Medulla oblongata (tissue), 1 donor: ENCODE results near the gene PDGFC.

Experiments
- DNase-seq: peaks from one replicate; pipeline ENCODE4 v3.0.0-alpha.2; 2015; ENCODE audit errors: extremely low spot score

The PDGFC gene

DNA sequence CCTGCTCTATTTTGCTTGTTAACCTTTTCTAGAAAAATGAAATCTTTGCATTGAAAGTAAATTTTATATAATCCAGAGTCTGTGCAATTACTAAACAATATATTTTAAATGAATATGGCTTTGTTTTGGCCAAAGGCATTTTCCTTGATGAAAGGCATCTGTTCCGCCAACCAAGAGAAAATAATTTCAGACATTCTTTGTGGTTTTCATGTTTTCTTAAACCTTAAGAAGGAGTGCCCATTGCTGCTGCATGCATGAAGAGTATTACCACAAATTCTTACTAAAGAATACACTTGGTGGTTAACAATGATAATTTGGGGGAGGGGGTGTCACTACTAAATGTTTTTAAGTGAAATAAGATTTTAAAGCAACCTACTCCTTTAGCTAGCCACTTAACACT, 2.7 kb upstream of the PDGFC start:
- no peak for DNase-seq

DNA sequence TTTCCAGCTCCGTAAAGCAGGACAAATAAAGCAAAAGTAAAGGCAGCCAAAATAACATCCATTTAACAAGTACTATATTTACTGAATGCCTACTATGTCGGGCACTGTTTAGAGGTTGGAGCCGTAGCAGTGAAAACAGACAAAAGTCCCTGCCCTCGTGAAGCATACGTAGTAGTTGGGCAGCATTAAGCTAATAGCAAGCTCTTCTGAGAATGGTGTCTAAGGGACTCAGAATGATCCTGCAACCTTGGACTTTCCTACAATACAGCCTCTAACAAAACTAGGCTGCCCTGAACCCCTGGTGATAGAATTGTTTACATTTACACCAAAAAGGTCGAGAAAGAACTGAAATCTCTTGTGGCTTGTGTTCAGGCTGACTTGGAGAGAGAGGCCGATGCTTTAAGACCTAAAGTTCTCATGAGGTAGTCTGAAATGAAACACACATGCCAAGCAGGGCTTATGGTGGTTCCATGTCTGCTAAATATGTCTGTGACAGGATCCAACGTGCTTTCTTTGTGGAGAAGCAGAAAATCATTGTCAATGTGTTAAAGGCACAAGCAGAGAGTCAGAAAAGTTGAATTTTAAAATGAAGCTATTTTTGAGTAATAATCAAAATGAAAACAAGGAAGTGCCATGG, 898 bp upstream of the PDGFC start:
- peak; percentile 68 for DNase-seq

DNA sequence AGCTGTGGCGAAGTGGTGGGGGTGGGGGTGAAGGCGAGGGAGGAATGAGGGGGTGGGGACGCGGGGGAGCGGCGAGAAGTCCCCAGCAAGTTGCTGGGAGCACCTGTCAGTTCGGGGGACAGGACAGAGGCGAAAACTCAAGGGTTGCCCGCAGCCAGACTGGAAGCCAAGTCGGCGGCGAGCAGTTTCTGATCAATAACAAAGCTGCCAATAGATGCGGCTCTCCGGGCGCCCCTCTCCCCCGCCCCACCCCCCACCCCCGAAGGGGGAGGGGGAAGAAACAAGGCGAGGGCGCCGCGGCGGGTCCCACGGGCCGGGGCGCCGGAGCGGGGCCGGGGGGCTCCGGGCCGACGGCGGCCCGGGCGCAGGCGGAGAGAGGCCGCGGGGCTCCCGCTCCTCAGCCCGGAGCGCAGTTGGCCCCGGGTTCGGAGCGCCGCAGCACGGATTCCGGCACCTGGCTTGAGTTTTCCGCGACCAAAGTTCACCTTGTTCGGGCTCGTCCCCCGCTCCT, 379 bp downstream of the PDGFC start:
- DNase-seq, result no peak

DNA sequence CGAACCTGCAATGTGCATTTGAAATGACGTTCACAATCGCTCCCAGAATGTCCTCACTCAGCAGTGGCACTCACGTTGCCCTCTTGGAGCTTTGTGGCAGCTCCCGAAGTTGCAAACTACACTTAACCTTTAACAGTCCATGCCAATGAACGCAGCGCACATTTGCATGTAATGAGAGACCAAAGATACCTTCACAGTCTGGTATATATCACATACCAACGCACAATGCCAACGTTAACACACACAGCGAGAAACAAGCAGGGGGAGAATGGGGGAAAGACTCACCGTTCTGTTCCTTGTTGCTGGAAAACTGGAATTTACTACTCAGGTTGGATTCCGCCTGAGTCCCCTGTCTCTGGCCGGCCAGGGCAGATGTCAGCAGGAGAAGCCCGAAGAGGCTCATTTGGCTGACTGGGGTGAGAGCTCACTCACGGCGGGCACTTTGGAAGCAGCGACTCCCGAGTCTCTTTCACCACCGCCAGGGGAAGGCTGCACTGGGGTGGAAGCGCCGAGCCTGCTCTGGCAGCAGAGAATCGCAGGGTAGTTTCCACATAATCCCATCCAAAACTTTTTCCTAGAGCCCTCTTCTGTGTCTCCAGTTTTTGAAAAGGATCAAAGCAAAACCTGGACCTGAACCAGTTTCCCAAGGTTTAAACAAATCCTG, 966 bp downstream of the PDGFC start:
- DNase-seq, result peak; percentile 66

DNA sequence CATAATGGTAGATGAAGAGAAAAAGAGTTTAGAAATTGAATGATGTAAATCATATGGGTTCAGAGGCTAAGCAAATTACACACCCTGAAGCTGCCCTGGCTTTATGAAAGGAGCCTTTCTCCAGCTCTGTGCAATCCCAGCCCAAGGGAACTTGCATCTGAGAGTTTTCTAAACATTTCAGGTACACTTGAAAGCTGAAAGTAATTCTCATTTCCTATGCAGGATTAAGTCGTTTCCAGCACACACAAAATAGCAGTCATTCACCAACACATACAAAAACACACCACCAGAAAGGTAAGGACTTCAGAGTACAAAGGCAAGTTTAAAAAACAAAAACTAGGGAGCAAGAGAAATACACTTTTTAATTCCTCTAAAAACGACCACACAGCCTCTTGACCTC, 1.7 kb downstream of the PDGFC start:
- no peak for DNase-seq

- DNase-seq, result no peak
Measured at GRCh38 chr4:156969101-156969500, 2.5 kb downstream of the PDGFC start.

DNA sequence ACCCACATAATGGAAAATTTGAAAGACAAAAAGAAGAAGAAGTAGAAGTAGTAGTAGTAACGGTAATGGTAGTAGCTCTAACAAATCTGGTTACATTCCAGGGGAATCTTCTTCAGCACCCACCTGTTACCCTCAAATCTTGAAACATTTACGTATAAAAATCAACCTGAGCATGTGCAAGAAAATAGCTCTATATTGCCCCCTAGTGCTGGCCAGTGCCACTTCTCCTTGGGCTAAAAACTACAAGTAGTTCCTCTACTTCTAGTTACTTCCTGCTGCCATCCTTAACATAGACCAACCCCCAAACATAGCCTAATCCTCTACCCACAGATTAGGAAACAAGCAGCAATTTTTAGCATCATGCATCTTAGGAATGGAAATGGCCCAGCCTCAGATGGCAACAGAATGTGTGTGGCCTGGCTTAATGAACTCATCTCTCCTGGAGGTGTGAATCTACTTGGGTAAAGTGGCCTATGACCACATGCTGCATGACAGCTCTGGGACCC, 3.1 kb downstream of the PDGFC start:
- DNase-seq, result peak; percentile 82

DNA sequence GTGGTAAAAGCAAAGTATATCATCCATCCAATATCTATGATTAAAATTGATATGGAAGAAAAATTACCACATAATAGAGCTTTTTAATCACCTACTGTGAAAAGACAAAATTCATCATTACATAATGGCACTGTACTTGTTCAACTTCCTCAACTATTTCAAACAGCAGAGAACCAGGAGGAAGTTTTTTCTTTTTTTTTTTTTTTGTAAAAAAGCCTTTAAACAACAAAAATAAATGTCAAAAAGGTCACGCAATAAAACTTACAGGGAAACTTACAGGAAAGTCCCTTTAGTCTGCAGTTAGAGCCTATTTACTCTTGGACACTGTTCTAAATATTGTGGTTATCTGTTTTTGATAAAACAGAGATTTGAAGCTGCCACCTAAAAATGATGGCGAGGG, 4.8 kb downstream of the PDGFC start:
- no peak for DNase-seq

DNA sequence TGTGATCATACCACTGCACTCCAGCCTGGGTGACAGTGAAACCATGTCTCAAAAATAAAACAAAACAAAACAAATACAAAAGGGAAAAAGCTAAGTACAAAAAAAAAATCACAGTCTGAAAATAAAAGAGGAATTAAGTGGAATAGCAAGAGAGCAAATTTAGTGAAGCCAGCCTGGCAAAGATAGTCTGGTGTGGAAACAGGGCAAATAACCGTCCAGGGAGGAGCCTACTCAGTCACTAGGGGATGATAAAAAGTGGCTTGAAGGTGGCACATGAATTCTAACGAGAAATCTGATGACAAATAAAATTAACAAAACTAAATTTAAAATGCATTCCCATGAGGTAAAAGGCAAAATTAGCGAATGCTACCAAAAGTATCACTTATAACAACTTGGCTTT, 8.2 kb downstream of the PDGFC start:
- no peak for DNase-seq

- no peak for DNase-seq
Measured at GRCh38 chr4:156962528-156962974, 9.0 kb downstream of the PDGFC start.

DNA sequence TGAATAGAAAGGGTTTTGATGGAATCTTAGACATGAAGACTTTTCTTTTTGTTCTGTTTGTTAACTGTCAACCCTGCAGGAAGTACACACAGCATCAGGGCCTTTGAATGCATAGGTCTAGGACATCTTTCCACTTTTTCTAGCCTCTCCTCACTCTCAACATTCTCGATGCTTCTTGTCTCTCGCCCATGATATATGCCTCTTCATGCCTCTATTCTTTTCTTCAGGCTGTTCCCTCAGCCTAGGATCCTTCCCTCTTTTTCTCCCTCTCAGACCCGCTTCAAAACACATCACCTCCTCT, 9.6 kb downstream of the PDGFC start:
- no peak for DNase-seq

DNA sequence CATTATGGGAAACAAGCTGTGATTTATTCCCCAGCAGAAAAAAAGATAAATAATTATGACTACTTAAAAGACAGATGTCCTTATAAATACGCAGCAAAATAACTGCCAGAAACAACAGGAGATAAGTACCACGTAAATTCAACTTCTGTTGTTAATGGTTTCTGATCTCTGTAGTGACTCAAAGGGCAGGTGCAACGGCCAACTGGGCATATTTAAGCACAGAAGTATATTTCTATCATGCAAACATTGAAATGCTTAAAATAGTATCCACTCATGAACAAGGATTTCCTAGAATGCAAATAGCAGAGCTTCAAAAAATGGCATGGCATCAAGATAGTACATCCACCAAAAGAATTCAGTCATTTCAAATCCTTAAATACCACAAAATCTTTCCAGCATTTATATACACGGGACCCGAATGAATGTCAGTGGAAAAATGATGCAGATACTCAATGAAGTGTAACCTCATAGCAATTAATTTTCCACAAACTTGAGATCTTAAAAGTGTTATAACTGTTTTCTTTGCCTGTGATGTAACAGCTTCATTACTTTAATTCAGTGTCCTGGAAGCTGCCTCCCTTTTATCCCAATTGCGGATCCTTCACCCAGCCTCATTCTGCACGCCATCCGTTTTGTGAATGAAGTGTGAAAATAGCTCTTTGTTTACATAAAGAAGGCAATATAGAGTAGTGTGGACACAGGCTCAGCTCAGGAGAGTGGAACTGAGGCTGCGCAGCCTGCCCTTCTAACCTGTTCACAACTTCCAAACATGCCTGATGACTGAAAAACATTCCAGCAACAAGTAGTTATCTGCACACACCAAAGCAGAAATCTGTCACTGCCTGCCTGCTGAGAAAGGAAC, 10.2 kb downstream of the PDGFC start:
- DNase-seq, result no peak

DNA sequence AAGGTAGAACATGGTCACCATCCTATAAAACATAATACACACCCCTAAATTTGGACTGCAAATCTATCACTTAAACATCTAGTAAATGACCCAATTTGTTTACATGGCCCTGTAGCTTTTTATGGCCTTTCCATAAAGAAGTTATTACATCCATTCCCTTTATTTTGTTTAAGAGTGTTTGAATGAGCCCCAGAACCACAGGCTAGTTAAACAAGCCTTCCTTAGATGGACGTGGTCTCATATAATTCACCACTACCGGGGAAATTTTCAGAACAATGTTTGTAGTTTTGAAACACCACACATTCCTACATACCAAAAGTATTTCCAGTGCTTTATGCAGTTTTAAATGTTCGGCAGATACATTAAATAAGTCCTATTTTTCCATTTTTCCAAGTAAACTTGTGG, 12.3 kb downstream of the PDGFC start:
- no peak for DNase-seq

DNA sequence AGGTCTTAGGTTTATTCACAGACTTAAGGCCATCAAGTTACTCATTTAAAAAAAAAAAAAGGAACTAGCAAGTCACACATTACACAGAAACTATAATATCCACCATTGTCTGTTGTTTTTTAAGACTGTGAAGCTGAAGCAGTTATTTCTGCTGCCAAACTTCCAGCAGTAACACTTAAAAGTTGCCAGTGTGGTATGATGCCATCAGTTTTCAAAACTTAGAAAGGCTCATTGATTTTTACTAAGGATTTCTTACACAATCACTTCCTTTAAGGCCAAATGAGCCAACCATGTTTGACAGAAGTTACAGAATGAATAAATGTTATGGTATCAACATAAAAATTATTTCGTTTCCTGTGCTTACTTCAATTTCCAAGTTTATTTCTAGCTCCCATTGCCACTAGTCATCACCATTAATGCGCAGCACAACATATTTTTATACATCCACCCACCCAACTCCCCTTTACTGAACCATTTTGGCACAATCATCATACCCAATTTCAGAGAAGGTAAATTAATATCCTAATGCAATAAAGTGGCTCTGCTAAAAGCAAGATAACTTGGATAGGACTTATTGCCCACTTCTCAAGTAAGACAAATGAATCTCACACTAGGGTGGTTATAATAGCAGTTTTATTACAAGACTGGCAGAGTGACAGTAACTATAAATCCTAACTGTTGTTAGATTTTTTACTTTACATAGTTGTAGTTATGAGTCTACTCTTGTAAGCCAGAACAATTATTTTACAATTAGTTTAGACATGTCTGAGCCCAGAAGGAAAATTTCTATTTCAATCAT, 13.1 kb downstream of the PDGFC start:
- no peak for DNase-seq

- DNase-seq, result no peak
Measured at GRCh38 chr4:156957556-156957955, 14.0 kb downstream of the PDGFC start.

DNA sequence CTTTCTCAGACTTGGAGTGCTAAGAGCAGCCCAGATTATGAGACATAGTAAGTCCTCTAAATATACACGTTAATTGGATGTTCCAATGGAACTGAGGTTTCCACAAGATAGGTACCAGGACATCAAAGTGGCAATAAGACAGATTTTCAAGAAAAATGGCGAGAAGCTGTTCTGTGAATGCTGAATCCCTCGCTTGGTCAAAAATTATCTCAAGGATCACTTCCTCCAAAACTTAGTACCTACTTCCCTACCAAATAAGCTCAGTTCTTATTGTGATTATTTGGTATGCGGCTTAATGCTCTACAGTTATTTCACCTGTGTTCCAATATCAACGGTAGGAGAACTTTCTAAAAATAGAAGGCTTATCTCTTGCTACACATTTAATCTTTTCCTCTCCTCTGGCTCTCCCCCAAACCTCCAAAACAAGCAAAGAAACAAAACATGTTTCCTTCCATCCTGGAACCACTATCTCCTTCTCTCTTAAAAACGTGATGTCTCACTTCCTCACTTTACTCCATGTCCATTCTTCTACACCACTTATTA, 14.7 kb downstream of the PDGFC start:
- DNase-seq, result no peak

- DNase-seq, result no peak
Measured at GRCh38 chr4:156956359-156956758, 15.2 kb downstream of the PDGFC start.

DNA sequence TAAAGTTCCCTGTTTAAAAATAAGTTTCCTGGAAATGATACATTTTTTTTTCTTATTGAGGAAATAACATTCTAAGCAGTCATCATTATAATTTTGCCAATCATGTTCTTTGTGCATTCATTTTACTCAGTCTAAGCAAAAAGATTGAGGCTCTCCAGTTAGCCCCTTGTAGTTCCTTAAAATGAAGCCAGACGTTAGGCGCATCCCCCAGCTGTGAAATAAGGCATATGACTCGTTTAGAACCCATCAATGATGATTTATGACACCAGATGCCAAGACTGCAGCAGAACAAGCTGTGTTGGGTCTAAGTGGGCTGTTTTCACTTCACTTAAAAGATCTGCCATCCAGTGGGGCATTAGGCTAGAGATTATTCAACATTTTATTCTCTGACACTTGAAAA, 17.0 kb downstream of the PDGFC start:
- DNase-seq, result no peak

- no peak for DNase-seq
Measured at GRCh38 chr4:156953951-156954350, 17.6 kb downstream of the PDGFC start.

DNA sequence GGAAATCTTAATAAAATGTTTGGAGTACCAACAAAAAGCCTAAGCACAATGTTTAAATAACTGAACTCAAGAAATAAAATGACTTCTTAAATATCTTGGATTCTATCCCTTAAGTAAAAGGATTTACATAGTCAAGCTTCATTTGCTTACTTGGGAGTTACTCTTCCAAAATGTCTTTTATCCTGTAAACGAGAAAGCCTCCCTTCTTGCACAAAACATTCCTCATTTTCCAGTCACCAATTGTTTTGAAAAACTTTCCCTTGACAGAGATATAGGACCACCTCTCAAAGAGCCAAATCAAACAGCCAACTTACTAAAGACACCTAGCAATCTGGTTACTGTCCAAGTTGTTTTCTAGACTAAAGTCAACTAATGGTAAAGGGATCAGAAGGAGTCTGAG, 18.6 kb downstream of the PDGFC start:
- no peak for DNase-seq

DNA sequence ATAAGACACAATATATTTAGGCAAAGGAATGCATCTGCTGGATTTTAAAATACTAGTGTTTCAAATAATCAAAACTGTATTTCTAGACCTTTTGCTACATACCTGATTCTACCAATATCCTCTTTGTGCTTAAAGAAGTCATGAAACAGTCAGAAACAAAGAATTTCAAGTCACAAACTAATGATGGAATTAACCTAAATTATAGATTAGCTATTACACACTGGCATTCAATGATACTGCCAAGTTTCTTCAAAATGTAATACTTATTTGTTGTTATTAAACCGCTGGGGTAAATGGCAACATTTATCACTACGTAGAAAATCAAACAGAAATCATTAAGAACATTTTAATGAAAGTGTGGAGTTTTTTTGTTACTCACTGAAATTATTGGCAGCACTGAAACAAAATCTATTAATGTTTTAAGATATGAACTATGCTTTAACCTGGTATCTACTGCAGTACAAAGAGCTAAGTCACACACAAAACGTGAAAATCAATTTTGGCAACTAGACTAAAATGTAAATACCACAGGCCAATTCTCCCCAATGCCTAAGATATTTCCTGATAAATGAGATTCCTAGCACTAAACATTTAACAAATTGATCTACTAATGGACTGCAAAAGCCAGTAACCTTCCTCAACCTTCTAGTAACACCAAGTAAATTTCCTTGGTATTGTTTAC, 19.4 kb downstream of the PDGFC start:
- DNase-seq, result no peak
